ENCODE measurements around the gene PTTG2. TPM values are rescaled to one million over a fixed set of nuclear protein-coding genes. Genes with fewer than 3 reads are reported as not detected.

Gene PTTG2
- polyA plus RNA-seq, 1 of the 3 experiments (the other 2 are of a cell fraction): not detected

DNA sequence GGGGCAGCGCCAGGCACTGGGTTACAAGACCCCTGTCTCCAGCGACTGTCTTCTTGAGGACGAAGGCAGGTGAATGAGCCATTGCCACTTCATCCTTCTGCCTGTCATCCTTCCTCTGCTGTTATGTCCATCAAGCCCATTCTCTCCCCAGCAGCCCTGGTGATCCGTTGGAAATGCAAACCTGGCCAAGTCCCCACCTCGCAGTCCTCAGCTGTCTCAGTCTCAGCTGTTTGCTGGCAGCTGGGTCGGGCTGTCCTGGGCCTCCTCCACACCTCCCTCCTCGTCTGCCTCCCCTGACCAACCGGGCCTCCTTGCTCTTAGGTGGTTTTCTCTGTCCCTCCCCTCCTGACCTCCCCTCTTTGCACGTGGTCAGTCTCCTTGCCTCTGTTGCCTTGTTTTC is 38.0 kb downstream of the PTTG2 start:
- no peak overlapping the region for H3K27ac ChIP-seq (ENCODE audit: low read depth in 2 of 2, low read length in 1 of 2)

DNA sequence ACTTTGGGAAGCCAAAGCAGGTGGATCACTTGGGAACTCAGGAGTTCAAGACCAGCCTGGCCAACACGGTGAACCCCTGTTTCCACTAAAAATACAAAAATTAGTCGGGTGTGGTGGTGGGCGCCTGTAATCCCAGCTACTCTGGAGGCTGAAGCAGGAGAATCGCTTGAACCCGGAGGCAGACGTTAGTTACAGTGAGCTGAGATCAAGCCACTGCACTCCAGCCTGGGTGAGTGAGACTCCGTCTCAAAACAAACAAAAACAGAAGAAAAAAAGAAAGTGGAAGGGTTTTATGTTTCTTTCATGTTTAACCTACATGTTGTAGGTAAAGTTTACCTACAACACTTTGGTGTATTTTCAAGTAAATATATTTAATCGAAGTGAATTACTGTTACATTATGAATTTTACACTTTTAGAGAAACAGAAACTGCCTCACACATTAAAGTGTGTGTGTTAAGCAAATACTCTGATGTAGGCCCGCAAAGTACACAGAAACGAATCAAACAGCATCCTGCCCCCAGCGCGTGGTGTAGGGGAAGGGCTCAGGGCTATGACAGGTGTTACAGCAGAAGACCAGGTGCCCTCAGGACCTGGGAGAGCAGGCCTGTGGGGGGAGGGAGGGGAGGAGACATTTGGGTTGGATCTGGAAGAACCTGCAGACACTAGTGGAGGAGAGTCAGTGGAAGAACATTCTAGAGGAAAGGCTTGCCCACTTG is 39.0 kb downstream of the PTTG2 start:
- Histone ChIP-seq H3K79me2 (ENCODE audit: insufficient read depth) (peaks cover 14% of the 10 kb centered on the region), H3K4me1 (ENCODE audit: control insufficient read depth in 1 of 2, insufficient read depth in 2 of 2, low read depth in 1 of 2, low read length in 1 of 2) (peaks cover 0 to 8% of the 10 kb centered on the region in 2 experiments; a peak in 2 of 4 replicates), H3K4me3 (ENCODE audit: low read depth in 2 of 2, low read length in 1 of 2) (no peak overlapping the region), H3K27me3 (ENCODE audit: insufficient read depth) (no peaks in the 10 kb centered on the region), H3K27ac (ENCODE audit: low read depth in 2 of 2, low read length in 1 of 2) (no peak overlapping the region), H3K9me3 (no peaks in the 10 kb centered on the region), H4K20me1 (ENCODE audit: insufficient read depth) (no peaks in the 10 kb centered on the region), H3K36me3 (replicated peaks in 1 of 2; ENCODE audit: control insufficient read depth in 1 of 2, insufficient read depth in 2 of 2, low read length in 1 of 2) (no peaks in the 10 kb centered on the region), H3F3A (replicated peaks; ENCODE audit: insufficient read depth) (no peaks in the 10 kb centered on the region), H3K9me2 (no peaks in the 10 kb centered on the region), H3K9ac (no peak overlapping the region), H2AFZ (ENCODE audit: low read depth) (no peak overlapping the region), H3K4me2 (no peak overlapping the region)
- DNase-seq: no peak
- ChIA-PET POLR2A (no interaction called here), CTCF (no interaction called here)
- WGBS (ENCODE audit: low lambda C conversion rate): 95% methylated on average over 12 of the region's 12 CpGs
- no peak for TF ChIP-seq YY1 (IDR thresholded peaks at IDR 0.05; ENCODE audit: low read depth)
- TF ChIP-seq, protein P1, sequence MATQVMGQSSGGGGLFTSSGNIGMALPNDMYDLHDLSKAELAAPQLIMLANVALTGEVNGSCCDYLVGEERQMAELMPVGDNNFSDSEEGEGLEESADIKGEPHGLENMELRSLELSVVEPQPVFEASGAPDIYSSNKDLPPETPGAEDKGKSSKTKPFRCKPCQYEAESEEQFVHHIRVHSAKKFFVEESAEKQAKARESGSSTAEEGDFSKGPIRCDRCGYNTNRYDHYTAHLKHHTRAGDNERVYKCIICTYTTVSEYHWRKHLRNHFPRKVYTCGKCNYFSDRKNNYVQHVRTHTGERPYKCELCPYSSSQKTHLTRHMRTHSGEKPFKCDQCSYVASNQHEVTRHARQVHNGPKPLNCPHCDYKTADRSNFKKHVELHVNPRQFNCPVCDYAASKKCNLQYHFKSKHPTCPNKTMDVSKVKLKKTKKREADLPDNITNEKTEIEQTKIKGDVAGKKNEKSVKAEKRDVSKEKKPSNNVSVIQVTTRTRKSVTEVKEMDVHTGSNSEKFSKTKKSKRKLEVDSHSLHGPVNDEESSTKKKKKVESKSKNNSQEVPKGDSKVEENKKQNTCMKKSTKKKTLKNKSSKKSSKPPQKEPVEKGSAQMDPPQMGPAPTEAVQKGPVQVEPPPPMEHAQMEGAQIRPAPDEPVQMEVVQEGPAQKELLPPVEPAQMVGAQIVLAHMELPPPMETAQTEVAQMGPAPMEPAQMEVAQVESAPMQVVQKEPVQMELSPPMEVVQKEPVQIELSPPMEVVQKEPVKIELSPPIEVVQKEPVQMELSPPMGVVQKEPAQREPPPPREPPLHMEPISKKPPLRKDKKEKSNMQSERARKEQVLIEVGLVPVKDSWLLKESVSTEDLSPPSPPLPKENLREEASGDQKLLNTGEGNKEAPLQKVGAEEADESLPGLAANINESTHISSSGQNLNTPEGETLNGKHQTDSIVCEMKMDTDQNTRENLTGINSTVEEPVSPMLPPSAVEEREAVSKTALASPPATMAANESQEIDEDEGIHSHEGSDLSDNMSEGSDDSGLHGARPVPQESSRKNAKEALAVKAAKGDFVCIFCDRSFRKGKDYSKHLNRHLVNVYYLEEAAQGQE (IDR thresholded peaks at IDR 0.05; ENCODE audit: low read depth, low read length): no peak
- TF ChIP-seq SMC3 (IDR thresholded peaks at IDR 0.05; ENCODE audit: low read depth, low read length): no peak
- TF ChIP-seq CHD2 (IDR thresholded peaks at IDR 0.05; ENCODE audit: low read length, partially characterized antibody): no peak
- TF ChIP-seq RCOR1 (IDR thresholded peaks at IDR 0.05; ENCODE audit: low read length): no peak
- TF ChIP-seq, protein P2, sequence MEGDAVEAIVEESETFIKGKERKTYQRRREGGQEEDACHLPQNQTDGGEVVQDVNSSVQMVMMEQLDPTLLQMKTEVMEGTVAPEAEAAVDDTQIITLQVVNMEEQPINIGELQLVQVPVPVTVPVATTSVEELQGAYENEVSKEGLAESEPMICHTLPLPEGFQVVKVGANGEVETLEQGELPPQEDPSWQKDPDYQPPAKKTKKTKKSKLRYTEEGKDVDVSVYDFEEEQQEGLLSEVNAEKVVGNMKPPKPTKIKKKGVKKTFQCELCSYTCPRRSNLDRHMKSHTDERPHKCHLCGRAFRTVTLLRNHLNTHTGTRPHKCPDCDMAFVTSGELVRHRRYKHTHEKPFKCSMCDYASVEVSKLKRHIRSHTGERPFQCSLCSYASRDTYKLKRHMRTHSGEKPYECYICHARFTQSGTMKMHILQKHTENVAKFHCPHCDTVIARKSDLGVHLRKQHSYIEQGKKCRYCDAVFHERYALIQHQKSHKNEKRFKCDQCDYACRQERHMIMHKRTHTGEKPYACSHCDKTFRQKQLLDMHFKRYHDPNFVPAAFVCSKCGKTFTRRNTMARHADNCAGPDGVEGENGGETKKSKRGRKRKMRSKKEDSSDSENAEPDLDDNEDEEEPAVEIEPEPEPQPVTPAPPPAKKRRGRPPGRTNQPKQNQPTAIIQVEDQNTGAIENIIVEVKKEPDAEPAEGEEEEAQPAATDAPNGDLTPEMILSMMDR (IDR thresholded peaks at IDR 0.05): no peak
- no peak for TF ChIP-seq JUND (IDR thresholded peaks at IDR 0.05)
- no peak for TF ChIP-seq POLR2AphosphoS5 (IDR thresholded peaks at IDR 0.05; ENCODE audit: low read depth, low read length)
- no peak for TF ChIP-seq NFIC (IDR thresholded peaks at IDR 0.05; ENCODE audit: borderline replicate concordance)
- TF ChIP-seq FOSL2 (IDR thresholded peaks at IDR 0.05; ENCODE audit: borderline replicate concordance, low read depth): no peak
- TF ChIP-seq MXI1 (IDR thresholded peaks at IDR 0.05; ENCODE audit: low read depth, low read length): no peak
- TF ChIP-seq RFX5 (IDR thresholded peaks at IDR 0.05; ENCODE audit: low read length): no peak
- no peak for TF ChIP-seq MEF2A (IDR thresholded peaks at IDR 0.05; ENCODE audit: borderline replicate concordance, low read depth)

More for the DNA sequence above, 38.0 kb downstream of the PTTG2 start:
- 89% methylated on average over 9 of the region's 9 CpGs for WGBS (ENCODE audit: low lambda C conversion rate)
- Histone ChIP-seq H3K9ac (no peak overlapping the region), H3K79me2 (ENCODE audit: insufficient read depth) (peaks cover 14% of the 10 kb centered on the region), H3K9me2 (no peaks in the 10 kb centered on the region), H2AFZ (ENCODE audit: low read depth) (no peak overlapping the region), H3K4me3 (ENCODE audit: low read depth in 2 of 2, low read length in 1 of 2) (no peak overlapping the region), H3K27me3 (ENCODE audit: insufficient read depth) (no peaks in the 10 kb centered on the region), H3K4me1 (ENCODE audit: control insufficient read depth in 1 of 2, insufficient read depth in 2 of 2, low read depth in 1 of 2, low read length in 1 of 2) (peaks cover 0 to 8% of the 10 kb centered on the region in 2 experiments; a peak in 2 of 4 replicates), H3K9me3 (no peaks in the 10 kb centered on the region), H3F3A (replicated peaks; ENCODE audit: insufficient read depth) (no peaks in the 10 kb centered on the region), H3K36me3 (replicated peaks in 1 of 2; ENCODE audit: control insufficient read depth in 1 of 2, insufficient read depth in 2 of 2, low read length in 1 of 2) (no peaks in the 10 kb centered on the region), H3K4me2 (no peak overlapping the region), H4K20me1 (ENCODE audit: insufficient read depth) (no peaks in the 10 kb centered on the region)
- ChIA-PET CTCF (no interaction called here), POLR2A (no interaction called here)
- TF ChIP-seq CHD2 (IDR thresholded peaks at IDR 0.05; ENCODE audit: low read length, partially characterized antibody) (no peak), EZH2phosphoT487 (IDR thresholded peaks at IDR 0.05; ENCODE audit: borderline replicate concordance, low read depth) (no peak), JUND (IDR thresholded peaks at IDR 0.05) (no peak), ELF1 (IDR thresholded peaks at IDR 0.05) (no peak), MEF2A (IDR thresholded peaks at IDR 0.05; ENCODE audit: borderline replicate concordance, low read depth) (no peak), RFX5 (IDR thresholded peaks at IDR 0.05; ENCODE audit: low read length) (no peak), FOSL2 (IDR thresholded peaks at IDR 0.05; ENCODE audit: borderline replicate concordance, low read depth) (no peak), GABPA (IDR thresholded peaks at IDR 0.05; ENCODE audit: low read depth) (no peak), FOXJ3 (CRISPR knock-in tag; IDR thresholded peaks at IDR 0.05) (no peak), YY1 (IDR thresholded peaks at IDR 0.05; ENCODE audit: low read depth) (no peak), RCOR1 (IDR thresholded peaks at IDR 0.05; ENCODE audit: low read length) (no peak)
- TF ChIP-seq, protein P2 (IDR thresholded peaks at IDR 0.05): no peak
- TF ChIP-seq, protein P3, sequence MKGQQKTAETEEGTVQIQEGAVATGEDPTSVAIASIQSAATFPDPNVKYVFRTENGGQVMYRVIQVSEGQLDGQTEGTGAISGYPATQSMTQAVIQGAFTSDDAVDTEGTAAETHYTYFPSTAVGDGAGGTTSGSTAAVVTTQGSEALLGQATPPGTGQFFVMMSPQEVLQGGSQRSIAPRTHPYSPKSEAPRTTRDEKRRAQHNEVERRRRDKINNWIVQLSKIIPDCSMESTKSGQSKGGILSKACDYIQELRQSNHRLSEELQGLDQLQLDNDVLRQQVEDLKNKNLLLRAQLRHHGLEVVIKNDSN (IDR thresholded peaks at IDR 0.05; ENCODE audit: borderline replicate concordance, low read depth): no peak
- DNase-seq: no peak

All from SK-N-SH (cell line).